Right atrium auricular region (tissue), 2 donors: ENCODE results near the gene MSH4. TPM values are rescaled to one million over a fixed set of nuclear protein-coding genes. Genes with fewer than 3 reads are reported as not detected.
"Not testable (repeated sequence)": the region's sequence is repeated elsewhere in the genome, so short reads cannot be mapped to it uniquely, and the experiment has no call there.

Experiments used
- DNase-seq: peaks from one replicate; pipeline ENCODE4 v3.0.0-alpha.2; 2019; ENCODE audit warnings: low spot score
- H3K27ac ChIP-seq, 2 donors: fragments of 200-600 bp; sonication (generic); 1 replicate in 1 of 2; 2 replicates in 1 of 2; pipeline ENCODE4 v1.5.1; 2016 to 2019
- H3K27me3 ChIP-seq, 2 donors: fragments of 200-600 bp; sonication (generic); one replicate each; pipeline versions ENCODE4 v1.5.1 to v1.6.0; 2017 to 2019
- H3K36me3 ChIP-seq: fragments of 200-600 bp; sonication (generic); one replicate; pipeline ENCODE4 v1.5.1; 2016
- H3K4me1 ChIP-seq, 2 donors: fragments of 200-600 bp; sonication (generic); one replicate each; pipeline versions ENCODE4 v1.5.1 to v1.6.0; 2017 to 2019
- H3K4me3 ChIP-seq, 2 donors: fragments of 200-600 bp; sonication (generic); 1 replicate in 1 of 2; 2 replicates in 1 of 2; pipeline ENCODE4 v1.5.1; 2017 to 2019; ENCODE audit warnings: mild to moderate bottlenecking in 1 of 2, moderate library complexity in 1 of 2
- H3K9me3 ChIP-seq, 2 donors: fragments of 200-600 bp; sonication (generic); one replicate each; pipeline ENCODE4 v1.5.1; 2019
- CTCF ChIP-seq, 2 donors: fragments of 200-600 bp; sonication (generic); IDR thresholded peaks; one replicate each; pipeline ENCODE4 v1.5.1; 2019; ENCODE audit warnings: antibody characterized with exemption in 2 of 2
- total RNA-seq, 2 donors: library from RNA; depleted of rRNA; stranded (reverse); fragments of >200 nt; gene quantifications; one replicate each; pipeline ENCODE4 v1.1.0, GENCODE V29; 2016

The MSH4 gene
- total RNA-seq, 2 donors from 2014 or later: 0.11 to 0.12 TPM

GRCh38 chr1:75808921-75809320 lies 12.2 kb downstream of the MSH4 start:
- H3K36me3 ChIP-seq: no peaks in the 10 kb centered on the region
- H3K4me3 ChIP-seq: no peak overlapping the region
- H3K4me1 ChIP-seq: no peaks in the 10 kb centered on the region
- no peaks in the 10 kb centered on the region for H3K27me3 ChIP-seq
- H3K9me3 ChIP-seq: no peaks in the 10 kb centered on the region
- no peak for TF ChIP-seq CTCF (IDR thresholded peaks at IDR 0.05)
- no peak for DNase-seq
- no peak overlapping the region for H3K27ac ChIP-seq

DNA sequence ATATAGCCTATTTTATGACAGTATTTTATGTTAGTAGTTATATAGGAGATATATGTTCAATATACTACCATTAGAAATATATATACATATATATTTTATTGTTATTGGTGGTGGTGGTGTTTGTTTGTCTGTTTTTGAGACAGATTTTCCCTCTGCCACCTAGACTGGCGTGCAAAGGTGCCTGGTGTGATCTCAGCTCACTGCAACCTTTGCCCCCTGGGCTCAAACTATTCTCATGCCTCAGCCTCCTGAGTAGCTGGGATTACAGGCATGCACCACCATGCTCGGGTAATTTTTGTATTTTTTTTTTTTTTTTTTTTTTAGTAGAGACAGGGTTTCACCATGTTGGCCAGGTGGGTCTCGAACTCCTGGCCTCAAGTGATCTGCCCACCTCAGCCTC lies 13.4 kb downstream of the MSH4 start:
- not testable (repeated sequence) for H3K9me3 ChIP-seq, DNase-seq, H3K27me3 ChIP-seq

DNA sequence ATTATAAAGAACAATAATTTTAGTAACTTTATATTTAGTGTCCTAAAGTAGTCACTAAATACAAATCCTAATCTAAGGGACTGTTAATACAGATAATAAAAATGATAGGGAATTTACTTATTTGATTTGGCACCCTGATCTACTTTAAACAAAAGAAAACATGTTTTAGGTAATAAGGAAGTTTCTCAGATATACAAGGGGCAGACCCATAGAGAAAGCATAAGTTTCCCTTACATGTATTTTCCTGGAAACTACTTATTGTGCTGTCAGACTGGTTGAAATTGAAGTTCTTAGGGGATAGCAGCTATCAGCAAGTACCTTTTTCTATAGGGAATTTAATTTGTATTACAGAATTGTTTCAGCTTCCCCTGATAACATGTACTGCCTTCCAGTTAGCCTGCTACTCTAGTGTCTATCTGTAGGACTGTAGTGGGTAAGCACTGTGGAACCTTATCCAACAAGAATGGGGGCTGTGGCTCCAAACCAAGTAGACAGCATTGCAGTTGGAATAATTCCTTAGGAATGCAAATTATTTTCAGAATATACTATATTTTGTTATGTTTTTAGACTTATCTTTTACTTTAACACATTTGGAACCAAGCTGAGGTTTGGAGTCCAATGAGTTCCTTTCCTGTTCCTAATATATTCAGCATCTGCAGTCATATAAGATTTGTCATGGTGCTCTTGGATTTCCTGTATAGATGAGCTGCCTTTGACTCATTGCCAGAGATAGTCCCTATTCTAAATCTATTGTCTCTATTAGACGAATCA lies 14.7 kb downstream of the MSH4 start:
- Histone ChIP-seq H3K9me3 (no peaks in the 10 kb centered on the region), H3K27ac (no peak overlapping the region), H3K4me1 (no peaks in the 10 kb centered on the region), H3K27me3 (no peaks in the 10 kb centered on the region), H3K36me3 (no peaks in the 10 kb centered on the region), H3K4me3 (no peak overlapping the region)
- no peak for DNase-seq
- no peak for TF ChIP-seq CTCF (IDR thresholded peaks at IDR 0.05)

More for the DNA sequence above, 13.4 kb downstream of the MSH4 start:
- not testable (repeated sequence) for H3K36me3 ChIP-seq, H3K4me1 ChIP-seq, H3K4me3 ChIP-seq, H3K27ac ChIP-seq

DNA sequence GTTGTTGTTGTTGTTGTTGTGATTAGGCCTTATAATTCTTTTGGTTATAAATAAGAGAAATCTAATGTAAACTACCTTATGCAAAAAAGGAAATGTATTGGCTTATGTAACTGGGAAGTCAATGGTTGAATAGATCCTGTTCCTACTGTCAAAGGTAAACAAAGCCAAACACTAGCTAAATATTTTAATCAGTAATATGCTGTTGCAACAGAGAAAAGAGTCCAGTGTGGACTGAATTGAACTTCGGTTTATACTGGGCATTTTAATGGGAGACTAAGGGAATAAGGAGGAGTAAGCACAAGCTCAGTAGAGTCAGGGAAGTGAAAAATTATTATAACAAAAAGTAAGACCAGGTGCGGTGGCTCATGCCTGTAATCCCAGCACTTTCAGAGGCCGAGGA lies 15.4 kb downstream of the MSH4 start:
- no peak for TF ChIP-seq CTCF (IDR thresholded peaks at IDR 0.05)
- Histone ChIP-seq H3K27me3 (no peaks in the 10 kb centered on the region), H3K4me3 (no peak overlapping the region), H3K4me1 (no peaks in the 10 kb centered on the region), H3K9me3 (no peaks in the 10 kb centered on the region), H3K27ac (no peak overlapping the region), H3K36me3 (no peaks in the 10 kb centered on the region)
- DNase-seq: no peak

- not testable (repeated sequence) for H3K36me3 ChIP-seq, DNase-seq, H3K9me3 ChIP-seq, H3K4me1 ChIP-seq, H3K4me3 ChIP-seq, H3K27ac ChIP-seq, H3K27me3 ChIP-seq
Observed at GRCh38 chr1:75823596-75823995, 26.9 kb downstream of the MSH4 start.

- Histone ChIP-seq H3K4me3 (no peak overlapping the region), H3K9me3 (peaks cover 0 to 9% of the 10 kb centered on the region in 2 donors), H3K27ac (no peak overlapping the region), H3K4me1 (no peaks in the 10 kb centered on the region), H3K27me3 (no peaks in the 10 kb centered on the region), H3K36me3 (no peaks in the 10 kb centered on the region)
- no peak for DNase-seq
- no peak for TF ChIP-seq CTCF (IDR thresholded peaks at IDR 0.05)
Observed at GRCh38 chr1:75836528-75837100, 39.9 kb downstream of the MSH4 start.

DNA sequence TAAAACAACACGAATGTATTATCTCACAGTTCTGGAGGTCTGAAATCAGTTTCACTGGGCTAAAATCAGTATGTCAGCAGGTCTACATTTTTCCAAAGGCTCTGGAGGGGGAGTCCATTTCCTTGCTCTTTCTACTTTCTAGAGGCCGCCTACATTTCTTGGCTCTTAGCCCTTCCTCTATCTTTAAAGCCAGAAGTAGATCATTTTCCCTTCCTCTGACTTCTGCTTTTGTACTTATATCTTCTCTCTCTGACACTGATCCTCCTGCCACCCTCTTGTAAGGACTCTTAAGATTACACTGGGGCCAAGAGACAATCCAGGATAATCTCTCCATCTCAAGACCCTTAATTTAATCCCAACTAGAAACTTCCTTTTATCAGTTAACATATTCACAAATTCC lies 41.4 kb downstream of the MSH4 start:
- no peaks in the 10 kb centered on the region for H3K4me1 ChIP-seq
- no peak for DNase-seq
- no peaks in the 10 kb centered on the region for H3K36me3 ChIP-seq
- no peak for TF ChIP-seq CTCF (IDR thresholded peaks at IDR 0.05)
- no peak overlapping the region for H3K27ac ChIP-seq
- H3K9me3 ChIP-seq: peaks cover 0 to 9% of the 10 kb centered on the region in 2 donors
- H3K4me3 ChIP-seq: no peak overlapping the region
- H3K27me3 ChIP-seq: no peaks in the 10 kb centered on the region
